ENCODE results near the gene PAM16. TPM values are rescaled to one million over a fixed set of nuclear protein-coding genes. Genes with fewer than 3 reads are reported as not detected.

The PAM16 gene
- total and polyA plus RNA-seq, 9 of the 15 experiments (the other 6 are each of a cell fraction or from before 2014, with no cell fraction given) = 38.7 to 273 (median 79.3) TPM

DNA sequence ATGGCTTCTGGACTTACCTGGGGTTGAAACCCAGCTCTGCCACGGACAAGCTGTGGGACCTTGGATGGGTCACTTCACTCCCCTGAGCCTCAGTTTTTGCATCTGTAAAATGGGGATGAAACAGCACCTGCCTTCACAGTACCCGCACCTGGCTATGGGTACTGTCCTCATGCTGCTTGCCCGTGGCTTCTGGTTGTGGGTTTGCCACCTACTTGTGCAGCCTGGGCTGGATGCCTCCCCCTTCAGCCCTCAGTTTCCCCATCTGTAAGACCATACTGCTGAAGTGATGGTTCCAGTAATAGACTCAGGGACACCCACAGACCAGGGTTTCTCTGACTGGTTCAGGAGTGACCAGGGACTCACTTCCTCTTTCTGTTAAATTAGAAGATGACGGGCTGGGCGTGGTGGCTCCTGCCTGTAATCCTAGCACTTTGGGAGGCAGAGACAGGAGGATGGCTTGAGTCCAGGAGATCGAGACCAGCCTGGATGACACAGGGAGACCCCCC lies 25.8 kb downstream of the PAM16 start:
- intact Hi-C loops (cut with micrococcal nuclease) = no loop called here
- Histone ChIP-seq H3K27me3 (ENCODE audit: control insufficient read depth in 2 of 2, insufficient read depth in 2 of 2, low read length in 2 of 2) (no peaks in the 10 kb centered on the region), H3K9me3 (replicated peaks; ENCODE audit: control insufficient read depth, insufficient read depth, low read depth, low read length) (no peaks in the 10 kb centered on the region), H3K36me3 (ENCODE audit: control insufficient read depth, insufficient read depth, low read length) (no peaks in the 10 kb centered on the region), H3K4me1 (replicated peaks in 1 of 2; ENCODE audit: control insufficient read depth in 2 of 2, insufficient read depth in 2 of 2, low read length in 2 of 2) (peaks cover 4 to 77% of the 10 kb centered on the region in 2 experiments), H2AFZ (ENCODE audit: low read depth, low read length) (no peak overlapping the region), H4K20me1 (replicated peaks; ENCODE audit: control insufficient read depth, insufficient read depth, low read length) (peaks cover 15% of the 10 kb centered on the region), H3K4me3 (no peak overlapping the region), H3K9me1 (ENCODE audit: control insufficient read depth, insufficient read depth, low read length) (no peaks in the 10 kb centered on the region), H3K9ac (ENCODE audit: insufficient read depth in 1 of 2, low read depth in 2 of 2, low read length in 2 of 2) (no peak overlapping the region; a peak in 1 of 4 replicates), H3K4me2 (ENCODE audit: insufficient read depth, low read length) (no peak overlapping the region), H3K79me2 (ENCODE audit: control insufficient read depth, insufficient read depth, low read length) (peaks cover 9% of the 10 kb centered on the region; the same call in 2 of the 3 replicates), H3K27ac (ENCODE audit: extremely low read depth, low read depth, low read length) (no peak overlapping the region)
- ATAC-seq (no peak), DNase-seq (ENCODE audit: extremely low read depth in 1 of 4, low spot score in 3 of 4) (peak in 1 of 4 experiments; percentile 31), FAIRE-seq (no peak)
- no TSS peak for BruUV-seq (replicated peaks)
- WGBS (ENCODE audit: insufficient coverage, low coverage, missing lambda C conversion rate) = 38% methylated on average over 6 of the region's 6 CpGs
- in situ Hi-C loops (cut with MboI) = loop anchor here (10.0 kb wide), 2 partner anchors 121 to 341 kb away; no protein-coding TSS in a partner anchor
- POLR2A ChIA-PET = no interaction called here
- CTCF ChIA-PET (ENCODE audit: low intra/inter-chr PET ratio) = no interaction called here
- TF ChIP-seq PCBP2 (IDR thresholded peaks at IDR 0.05; ENCODE audit: low read depth, low read length, poor library complexity, severe bottlenecking) (no peak), ELF4 (CRISPR knock-in tag; IDR thresholded peaks at IDR 0.05) (no peak), HDAC6 (IDR thresholded peaks at IDR 0.05; ENCODE audit: low read depth, low read length) (no peak), POLR3G (IDR thresholded peaks at IDR 0.05; ENCODE audit: extremely low read depth, insufficient read length, insufficient replicate concordance) (no peak), TRIM28 (IDR thresholded peaks at IDR 0.05) (no peak), TAF1 (IDR thresholded peaks at IDR 0.05; ENCODE audit: control insufficient read depth, extremely low read depth, insufficient read depth, low read length, severe bottlenecking) (no peak), ZNF76 (CRISPR knock-in tag; IDR thresholded peaks at IDR 0.05; ENCODE audit: borderline replicate concordance) (no peak), BCOR (IDR thresholded peaks at IDR 0.05) (peak; percentile 99), L3MBTL2 (IDR thresholded peaks at IDR 0.05) (no peak), NFIX (CRISPR knock-in tag; IDR thresholded peaks at IDR 0.05; ENCODE audit: low read depth) (no peak), KDM1A (IDR thresholded peaks at IDR 0.05) (peak; percentile 86 to 89), STAT5A (IDR thresholded peaks at IDR 0.05; ENCODE audit: borderline replicate concordance, low read length) (no peak), RHOXF2B (CRISPR knock-in tag; conservative IDR thresholded peaks at IDR 0.05) (no peak), CHD2 (IDR thresholded peaks at IDR 0.05; ENCODE audit: low read depth, low read length) (no peak), HDAC2 (IDR thresholded peaks at IDR 0.05) (peak; percentile 84; the same call in 1 of the 2 replicates), PHF20 (IDR thresholded peaks at IDR 0.05; ENCODE audit: partially characterized antibody) (peak; percentile 30), MTA2 (IDR thresholded peaks at IDR 0.05; ENCODE audit: low read depth) (no peak)
- TF ChIP-seq, protein P1, sequence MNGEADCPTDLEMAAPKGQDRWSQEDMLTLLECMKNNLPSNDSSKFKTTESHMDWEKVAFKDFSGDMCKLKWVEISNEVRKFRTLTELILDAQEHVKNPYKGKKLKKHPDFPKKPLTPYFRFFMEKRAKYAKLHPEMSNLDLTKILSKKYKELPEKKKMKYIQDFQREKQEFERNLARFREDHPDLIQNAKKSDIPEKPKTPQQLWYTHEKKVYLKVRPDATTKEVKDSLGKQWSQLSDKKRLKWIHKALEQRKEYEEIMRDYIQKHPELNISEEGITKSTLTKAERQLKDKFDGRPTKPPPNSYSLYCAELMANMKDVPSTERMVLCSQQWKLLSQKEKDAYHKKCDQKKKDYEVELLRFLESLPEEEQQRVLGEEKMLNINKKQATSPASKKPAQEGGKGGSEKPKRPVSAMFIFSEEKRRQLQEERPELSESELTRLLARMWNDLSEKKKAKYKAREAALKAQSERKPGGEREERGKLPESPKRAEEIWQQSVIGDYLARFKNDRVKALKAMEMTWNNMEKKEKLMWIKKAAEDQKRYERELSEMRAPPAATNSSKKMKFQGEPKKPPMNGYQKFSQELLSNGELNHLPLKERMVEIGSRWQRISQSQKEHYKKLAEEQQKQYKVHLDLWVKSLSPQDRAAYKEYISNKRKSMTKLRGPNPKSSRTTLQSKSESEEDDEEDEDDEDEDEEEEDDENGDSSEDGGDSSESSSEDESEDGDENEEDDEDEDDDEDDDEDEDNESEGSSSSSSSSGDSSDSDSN (IDR thresholded peaks at IDR 0.05; ENCODE audit: borderline replicate concordance in 1 of 2, low read depth in 2 of 2, low read length in 2 of 2) = no peak
- TF ChIP-seq, protein P2, sequence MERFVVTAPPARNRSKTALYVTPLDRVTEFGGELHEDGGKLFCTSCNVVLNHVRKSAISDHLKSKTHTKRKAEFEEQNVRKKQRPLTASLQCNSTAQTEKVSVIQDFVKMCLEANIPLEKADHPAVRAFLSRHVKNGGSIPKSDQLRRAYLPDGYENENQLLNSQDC (CRISPR knock-in tag; IDR thresholded peaks at IDR 0.05) = no peak
- TF ChIP-seq, protein P3, sequence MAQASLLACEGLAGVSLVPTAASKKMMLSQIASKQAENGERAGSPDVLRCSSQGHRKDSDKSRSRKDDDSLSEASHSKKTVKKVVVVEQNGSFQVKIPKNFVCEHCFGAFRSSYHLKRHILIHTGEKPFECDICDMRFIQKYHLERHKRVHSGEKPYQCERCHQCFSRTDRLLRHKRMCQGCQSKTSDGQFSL (CRISPR knock-in tag; IDR thresholded peaks at IDR 0.05) = no peak
- TF ChIP-seq, protein P3 (tag; IDR thresholded peaks at IDR 0.05) = no peak

Data from K562 (cell line).